Measurements from ENCODE around the gene G0S2. TPM values are rescaled to one million over a fixed set of nuclear protein-coding genes. Genes with fewer than 3 reads are reported as not detected.

G0S2 gene
- total and polyA plus RNA-seq, 2 donors from 2014 or later = 15.5 to 103 TPM

- no peak for FAIRE-seq
Observed at GRCh38 chr1:209626346-209627026, 48.7 kb upstream of the G0S2 start.

GRCh38 chr1:209627027-209627731, 48.0 kb upstream of the G0S2 start:
- TF ChIP-seq CTCF (IDR thresholded peaks at IDR 0.05; ENCODE audit: borderline replicate concordance, extremely low read depth, insufficient read depth) = no peak
- no peaks in the 10 kb centered on the region for H3K27me3 ChIP-seq (ENCODE audit: control insufficient read depth, insufficient read depth, low read length)
- FAIRE-seq (no peak), DNase-seq (no peak)
- no peak overlapping the region for H3K9ac ChIP-seq (ENCODE audit: low read length in 3 of 3)
- H3K4me3 ChIP-seq (ENCODE audit: low read length in 3 of 3) = peak overlapping the region in 1 of 3 donors; percentile 25
- peaks cover 0 to 19% (median 14%) of the 10 kb centered on the region in 3 donors for H3K4me1 ChIP-seq (ENCODE audit: control insufficient read depth in 2 of 3, insufficient read depth in 2 of 3, low read depth in 1 of 3, low read length in 3 of 3)
- H3K36me3 ChIP-seq (ENCODE audit: control insufficient read depth in 2 of 3, insufficient read depth in 3 of 3, low read length in 3 of 3) = no peaks in the 10 kb centered on the region
- H3K27ac ChIP-seq (ENCODE audit: low read depth in 2 of 2, low read length in 2 of 2) = no peak overlapping the region
- intact Hi-C loops (cut with DNase I) = loop anchor here (10.0 kb wide), 1 partner anchor 52 kb away; no protein-coding TSS in a partner anchor
- no peaks in the 10 kb centered on the region for H3K9me3 ChIP-seq (ENCODE audit: control insufficient read depth in 2 of 3, insufficient read depth in 1 of 3, low read length in 3 of 3)

More at GRCh38 chr1:209626346-209627026, 48.7 kb upstream of the G0S2 start:
- no peaks in the 10 kb centered on the region for H3K27me3 ChIP-seq (ENCODE audit: control insufficient read depth, insufficient read depth, low read length)
- no peak overlapping the region for H3K9ac ChIP-seq (ENCODE audit: low read length in 3 of 3)
- no peaks in the 10 kb centered on the region for H3K36me3 ChIP-seq (ENCODE audit: control insufficient read depth in 2 of 3, insufficient read depth in 3 of 3, low read length in 3 of 3)
- intact Hi-C loops (cut with DNase I) = loop anchor here (10.0 kb wide), 1 partner anchor 52 kb away; no protein-coding TSS in a partner anchor
- no peak overlapping the region for H3K4me3 ChIP-seq (ENCODE audit: low read length in 3 of 3)
- peaks cover 0 to 19% (median 14%) of the 10 kb centered on the region in 3 donors for H3K4me1 ChIP-seq (ENCODE audit: control insufficient read depth in 2 of 3, insufficient read depth in 2 of 3, low read depth in 1 of 3, low read length in 3 of 3)
- no peak for DNase-seq
- no peak overlapping the region for H3K27ac ChIP-seq (ENCODE audit: low read depth in 2 of 2, low read length in 2 of 2)
- TF ChIP-seq CTCF (IDR thresholded peaks at IDR 0.05; ENCODE audit: borderline replicate concordance, extremely low read depth, insufficient read depth) = no peak
- no peaks in the 10 kb centered on the region for H3K9me3 ChIP-seq (ENCODE audit: control insufficient read depth in 2 of 3, insufficient read depth in 1 of 3, low read length in 3 of 3)

GRCh38 chr1:209627732-209628196, 47.4 kb upstream of the G0S2 start:
- no peaks in the 10 kb centered on the region for H3K9me3 ChIP-seq (ENCODE audit: control insufficient read depth in 2 of 3, insufficient read depth in 1 of 3, low read length in 3 of 3)
- DNase-seq (peak; percentile 86 to 92 (median 89)), FAIRE-seq (no peak)
- H3K9ac ChIP-seq (ENCODE audit: low read length in 3 of 3) = no peak overlapping the region
- peak; percentile 98 for TF ChIP-seq CTCF (IDR thresholded peaks at IDR 0.05; ENCODE audit: borderline replicate concordance, extremely low read depth, insufficient read depth)
- no peak overlapping the region for H3K27ac ChIP-seq (ENCODE audit: low read depth in 2 of 2, low read length in 2 of 2)
- no peaks in the 10 kb centered on the region for H3K36me3 ChIP-seq (ENCODE audit: control insufficient read depth in 2 of 3, insufficient read depth in 3 of 3, low read length in 3 of 3)
- peaks cover 0 to 17% (median 14%) of the 10 kb centered on the region in 3 donors for H3K4me1 ChIP-seq (ENCODE audit: control insufficient read depth in 2 of 3, insufficient read depth in 2 of 3, low read depth in 1 of 3, low read length in 3 of 3)
- H3K4me3 ChIP-seq (ENCODE audit: low read length in 3 of 3) = peak overlapping the region in 1 of 3 donors; percentile 25
- H3K27me3 ChIP-seq (ENCODE audit: control insufficient read depth, insufficient read depth, low read length) = no peaks in the 10 kb centered on the region
- intact Hi-C loops (cut with DNase I) = loop anchor here (10.0 kb wide), 1 partner anchor 53 kb away; no protein-coding TSS in a partner anchor

Data from kidney (tissue), 14 donors.